Ovary (tissue), 3 donors: ENCODE data around the gene EEF2K.

Experiments
- CTCF ChIP-seq, 3 donors: fragments of 450-650 bp in 2 of 3; fragments of 200-600 bp in 1 of 3; IDR thresholded peaks; one replicate each; pipeline versions ENCODE4 v1.5.1 to v1.8.0; 2016 to 2022; ENCODE audit warnings: antibody characterized with exemption in 3 of 3, mild to moderate bottlenecking in 1 of 3
- POLR2A ChIP-seq: fragments of 450-650 bp; IDR thresholded peaks from one replicate; pipeline ENCODE4 v1.6.1; 2017; ENCODE audit warnings: antibody characterized with exemption, mild to moderate bottlenecking, moderate library complexity
- donor health status: DM: no; HTN: no; CAD: no.

GRCh38 chr16:22183335-22183734 lies 22.7 kb upstream of the EEF2K start:
- TF ChIP-seq CTCF (IDR thresholded peaks at IDR 0.05): no peak
- TF ChIP-seq POLR2A: no peak
